PC-9 (cell line): ENCODE results near the gene PLCH2. TPM values are rescaled to one million over a fixed set of nuclear protein-coding genes. Genes with fewer than 3 reads are reported as not detected.

Experiments used
- BruUV-seq: library from RNA; stranded (reverse); fragments of 400-500 nt; replicated peaks from 2 replicates; lab custom pipeline; 2021; lab: Mats Ljungman, UMichigan
- CTCF ChIA-PET: fragments of 300-600 bp; sonication (Branson Sonifier 250); formaldehyde crosslinking; loops from one replicate; lab custom pipeline; 2022; ENCODE audit warnings: antibody characterized with exemption; lab: Charles Lee
- POLR2A ChIA-PET: fragments of 300-600 bp; sonication (Branson Sonifier 250); formaldehyde crosslinking; loops from one replicate; lab custom pipeline; 2022; ENCODE audit warnings: antibody characterized with exemption; ENCODE audit not compliant: unreplicated experiment; lab: Charles Lee
- DNase-seq, 2 experiments: peaks; one replicate each; pipeline versions ENCODE4 v3.0.0 to v3.0.0-alpha.2; 2015 to 2022; ENCODE audit warnings: mixed read lengths in 1 of 2
- H2AFZ ChIP-seq: fragments of 200-600 bp; sonication (generic); 2 replicates; pipeline ENCODE4 v1.8.1; 2017; ENCODE audit warnings: antibody characterized with exemption
- H3F3A ChIP-seq: fragments of 200-600 bp; sonication (generic); 2 replicates; pipeline ENCODE4 v1.8.1; 2017; ENCODE audit warnings: antibody characterized with exemption, mild to moderate bottlenecking, low read depth; ENCODE audit not compliant: insufficient read depth
- H3K27ac ChIP-seq: fragments of 200-600 bp; sonication (generic); 2 replicates; pipeline ENCODE4 v1.6.1; 2016; ENCODE audit warnings: mixed run types
- H3K27me3 ChIP-seq: fragments of 200-600 bp; sonication (generic); 2 replicates; pipeline ENCODE4 v1.6.1; 2016; ENCODE audit warnings: low read depth, mixed run types; ENCODE audit not compliant: insufficient read depth
- H3K36me3 ChIP-seq: fragments of 200-600 bp; sonication (generic); 2 replicates; pipeline ENCODE4 v1.6.1; 2016; ENCODE audit warnings: low read depth, mixed run types
- H3K4me1 ChIP-seq: fragments of 200-600 bp; sonication (generic); replicated peaks from 2 replicates; pipeline ENCODE4 v1.6.1; 2016; ENCODE audit warnings: mixed run types; ENCODE audit not compliant: insufficient read depth
- H3K4me2 ChIP-seq: fragments of 200-600 bp; sonication (generic); 2 replicates; pipeline ENCODE4 v1.6.1; 2017; ENCODE audit warnings: mixed run types
- H3K4me3 ChIP-seq: fragments of 200-600 bp; sonication (generic); 2 replicates; pipeline ENCODE4 v1.6.1; 2016; ENCODE audit warnings: mixed run types
- H3K79me2 ChIP-seq: fragments of 200-600 bp; sonication (generic); 2 replicates; pipeline ENCODE4 v1.6.1; 2017; ENCODE audit warnings: low read depth, mixed run types
- H3K9me2 ChIP-seq: fragments of 200-600 bp; sonication (generic); 2 replicates; pipeline ENCODE4 v1.8.1; 2017; ENCODE audit warnings: mild to moderate bottlenecking; ENCODE audit not compliant: insufficient read depth
- H3K9me3 ChIP-seq: fragments of 200-600 bp; sonication (generic); 2 replicates; pipeline ENCODE4 v1.8.1; 2016; ENCODE audit warnings: low read depth; ENCODE audit not compliant: insufficient read depth
- H4K20me1 ChIP-seq: fragments of 200-600 bp; sonication (generic); 2 replicates; pipeline ENCODE4 v1.8.1; 2017; ENCODE audit not compliant: insufficient read depth
- CTCF ChIP-seq: fragments of 200-600 bp; sonication (generic); conservative IDR thresholded peaks from 2 replicates; pipeline ENCODE4 v1.6.1; 2017; ENCODE audit warnings: mixed run types, antibody characterized with exemption, mild to moderate bottlenecking, moderate library complexity
- EZH2 ChIP-seq: fragments of 200-600 bp; sonication (generic); IDR thresholded peaks from 2 replicates; pipeline ENCODE4 v1.8.0; 2017; ENCODE audit warnings: antibody characterized with exemption, low read depth
- intact Hi-C: fragments of 100-400 bp; cut with micrococcal nuclease; formaldehyde crosslinking; loops from one replicate; pipeline ENCODE4 v1.10.0; 2022; ENCODE audit not compliant: unreplicated experiment
- total RNA-seq: library from RNA; stranded (reverse); gene quantifications from 2 replicates; pipeline ENCODE4 v1.2.3, GENCODE V29; 2021

The PLCH2 gene
- total RNA-seq, 1 experiment from 2014 or later, result 0.98 TPM

- Histone ChIP-seq H3K27ac (no peak overlapping the region), H3K4me1 (peaks cover 7% of the 10 kb centered on the region; the same call in 1 of the 2 replicates), H3K9me3 (no peaks in the 10 kb centered on the region), H3K4me2 (no peak overlapping the region), H3K79me2 (no peaks in the 10 kb centered on the region), H3K4me3 (no peak overlapping the region), H4K20me1 (peaks cover 6% of the 10 kb centered on the region; the same call in 1 of the 2 replicates), H3K27me3 (peaks cover 29% of the 10 kb centered on the region), H2AFZ (no peak overlapping the region), H3K9me2 (no peaks in the 10 kb centered on the region), H3K36me3 (no peaks in the 10 kb centered on the region), H3F3A (no peaks in the 10 kb centered on the region; the same call in 1 of the 2 replicates)
- no peak for TF ChIP-seq EZH2
- TF ChIP-seq CTCF, result no peak
- CTCF ChIA-PET, result no interaction called here
- POLR2A ChIA-PET, result no interaction called here
- no TSS peak for BruUV-seq
- intact Hi-C loops, result no loop called here
- DNase-seq, result no peak
Observed at GRCh38 chr1:2445162-2445822, 30.8 kb upstream of the PLCH2 start.

- Histone ChIP-seq H3K36me3 (no peaks in the 10 kb centered on the region), H3K9me2 (no peaks in the 10 kb centered on the region), H3F3A (no peaks in the 10 kb centered on the region; the same call in 1 of the 2 replicates), H3K4me3 (no peak overlapping the region), H3K9me3 (no peaks in the 10 kb centered on the region), H3K79me2 (no peaks in the 10 kb centered on the region), H3K4me2 (no peak overlapping the region), H4K20me1 (peaks cover 6% of the 10 kb centered on the region; the same call in 1 of the 2 replicates), H3K27me3 (peaks cover 27% of the 10 kb centered on the region), H3K4me1 (peaks cover 7% of the 10 kb centered on the region; the same call in 1 of the 2 replicates), H3K27ac (no peak overlapping the region), H2AFZ (no peak overlapping the region)
- intact Hi-C loops, result no loop called here
- ChIA-PET CTCF (no interaction called here), POLR2A (no interaction called here)
- no TSS peak for BruUV-seq
- no peak for TF ChIP-seq CTCF
- no peak for TF ChIP-seq EZH2
- DNase-seq, result no peak
Observed at GRCh38 chr1:2445823-2446215, 30.3 kb upstream of the PLCH2 start.

GRCh38 chr1:2446394-2446793 is 29.7 kb upstream of the PLCH2 start:
- H3K4me3 ChIP-seq, result no peak overlapping the region
- H3F3A ChIP-seq, result no peaks in the 10 kb centered on the region; the same call in 1 of the 2 replicates
- H3K9me2 ChIP-seq, result no peaks in the 10 kb centered on the region
- intact Hi-C loops, result no loop called here
- BruUV-seq, result no TSS peak
- H2AFZ ChIP-seq, result no peak overlapping the region
- peaks cover 21% of the 10 kb centered on the region for H3K27me3 ChIP-seq
- TF ChIP-seq CTCF, result no peak
- no peaks in the 10 kb centered on the region for H3K9me3 ChIP-seq
- H3K36me3 ChIP-seq, result no peaks in the 10 kb centered on the region
- H3K79me2 ChIP-seq, result no peaks in the 10 kb centered on the region
- H3K4me1 ChIP-seq, result peaks cover 10% of the 10 kb centered on the region
- ChIA-PET CTCF (no interaction called here), POLR2A (no interaction called here)
- no peak for DNase-seq
- H3K27ac ChIP-seq, result no peak overlapping the region
- peaks cover 6% of the 10 kb centered on the region; the same call in 1 of the 2 replicates for H4K20me1 ChIP-seq
- no peak overlapping the region for H3K4me2 ChIP-seq
